LoVo (cell line): ENCODE data around the gene TCHHL1.
A peak's percentile ranks its signal among the peaks of the same experiment; 100 is the strongest.

ENCODE experiments used
- DNase-seq: peaks from one replicate; pipeline ENCODE4 v3.0.0-alpha.2; 2016; ENCODE audit warnings: low spot score

Gene TCHHL1

GRCh38 chr1:152038871-152039270 is 50.0 kb downstream of the TCHHL1 start:
- DNase-seq = no peak

GRCh38 chr1:152036267-152037216 is 52.3 kb downstream of the TCHHL1 start, which contains the start of gene S100A11:
Gene S100A11 (minus strand): TSS chr1:152037004. CDS start chr1:152036915, 89 bp downstream.
- peak; percentile 91 for DNase-seq

DNA sequence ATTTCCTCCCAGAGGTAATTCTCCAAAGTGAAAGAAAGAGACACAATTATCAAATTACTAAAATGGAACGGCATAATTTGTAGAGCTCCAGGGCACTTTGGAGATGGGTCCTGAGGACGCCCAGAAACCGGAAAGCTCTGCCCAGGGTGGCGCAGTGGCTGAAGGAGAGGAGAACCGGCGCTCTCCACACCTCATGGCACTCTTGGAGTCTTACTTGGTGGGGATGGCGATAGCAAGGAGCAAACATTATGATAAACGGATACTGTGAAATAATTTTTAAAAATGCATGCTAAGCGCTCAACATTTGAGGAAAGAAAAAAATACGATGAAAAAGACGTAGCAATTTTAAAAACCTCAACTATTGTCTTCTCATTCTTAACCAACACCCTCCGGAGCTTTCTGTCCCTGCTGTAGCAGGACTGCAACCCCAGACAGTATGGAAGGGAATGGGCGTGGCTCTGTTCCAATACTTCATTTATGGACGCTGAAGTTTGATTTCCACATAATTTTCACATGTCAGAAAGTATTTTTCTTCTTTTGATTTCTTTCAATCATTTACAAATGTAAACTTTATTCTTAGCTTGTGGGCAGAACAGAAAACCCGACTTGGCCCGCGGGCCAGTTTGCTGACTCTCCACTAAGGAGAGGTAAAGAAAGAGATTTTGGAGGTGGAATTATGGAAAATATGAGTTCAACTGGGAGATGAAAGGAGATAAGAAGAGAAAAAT is 53.2 kb downstream of the TCHHL1 start:
- peak; percentile 56 for DNase-seq

GRCh38 chr1:152034654-152035538 is 54.0 kb downstream of the TCHHL1 start:
- DNase-seq = peak; percentile 82

GRCh38 chr1:152034324-152034653 is 54.6 kb downstream of the TCHHL1 start:
- DNase-seq = no peak
